HepG2 (cell line): Measurements from ENCODE around the gene VPS54. TPM values are rescaled to one million over a fixed set of nuclear protein-coding genes. Genes with fewer than 3 reads are reported as not detected.

Experiments
- AKAP8 ChIP-seq: sonication (generic); formaldehyde crosslinking; IDR thresholded peaks from 2 replicates; pipeline ENCODE4 v1.5.1; 2020; ENCODE audit warnings: mild to moderate bottlenecking, missing genetic modification reagents
- FLYWCH1 ChIP-seq: sonication (generic); formaldehyde crosslinking; IDR thresholded peaks from 2 replicates; pipeline ENCODE4 v1.8.1; 2023; ENCODE audit warnings: mild to moderate bottlenecking, missing genetic modification reagents
- FOXA3 ChIP-seq: IDR thresholded peaks from 2 replicates; pipeline ENCODE4 v1.6.1; 2016; ENCODE audit warnings: missing genetic modification reagents, missing compliant biosample characterization
- FOXK2 ChIP-seq: fragments of 450-650 bp; IDR thresholded peaks from 2 replicates; pipeline ENCODE4 v1.6.1; 2016
- GATA4 ChIP-seq: sonication (generic); IDR thresholded peaks from 2 replicates; pipeline ENCODE4 v1.6.1; 2016; ENCODE audit warnings: antibody characterized with exemption, low read depth, borderline replicate concordance
- REPIN1 ChIP-seq: sonication (generic); formaldehyde crosslinking; IDR thresholded peaks from 2 replicates; pipeline ENCODE4 v1.8.0; 2022; ENCODE audit warnings: missing genetic modification reagents, low read depth, mild to moderate bottlenecking, borderline replicate concordance
- SAP130 ChIP-seq: IDR thresholded peaks from 2 replicates; pipeline ENCODE4 v1.6.1; 2016; ENCODE audit warnings: low read depth
- SUZ12 ChIP-seq: fragments of 150-350 bp; IDR thresholded peaks from 2 replicates; pipeline ENCODE4 v1.6.1; 2014; ENCODE audit warnings: low read depth, low read length
- TOPORS ChIP-seq: sonication (generic); formaldehyde crosslinking; IDR thresholded peaks from 2 replicates; pipeline ENCODE4 v1.8.0; 2023; ENCODE audit warnings: mild to moderate bottlenecking, missing genetic modification reagents
- ZBTB7B ChIP-seq: sonication (generic); formaldehyde crosslinking; IDR thresholded peaks from 2 replicates; pipeline ENCODE4 v1.4.0; 2020; ENCODE audit warnings: missing genetic modification reagents
- ZNF17 ChIP-seq: sonication (generic); formaldehyde crosslinking; IDR thresholded peaks from 2 replicates; pipeline ENCODE4 v1.5.0; 2020; ENCODE audit warnings: mild to moderate bottlenecking, missing genetic modification reagents
- ZNF251 ChIP-seq: sonication (generic); formaldehyde crosslinking; IDR thresholded peaks from 2 replicates; pipeline ENCODE4 v1.9.0; 2021; ENCODE audit warnings: mild to moderate bottlenecking, missing genetic modification reagents
- ZNF772 ChIP-seq: sonication (generic); formaldehyde crosslinking; IDR thresholded peaks from 2 replicates; pipeline ENCODE4 v1.5.0; 2020; ENCODE audit warnings: mild to moderate bottlenecking, missing genetic modification reagents
- ZNF816 ChIP-seq: sonication (generic); formaldehyde crosslinking; IDR thresholded peaks from 2 replicates; pipeline ENCODE4 v1.8.0; 2022; ENCODE audit warnings: missing genetic modification reagents, mild to moderate bottlenecking, borderline replicate concordance
- polyA plus RNA-seq, 8 experiments: library from polyadenylated mRNA; depleted of rRNA in 3 of 8; stranded (reverse) in 7 of 8; unstranded in 1 of 8; fragments of >200 nt; fragmentation: Illumina TruSeq in 4 of 8; extraction: Trizol in 4 of 8; gene quantifications; 2 replicates each; pipeline versions ENCODE4 v1.2.1 to v1.2.3, GENCODE V29; 2011 to 2016; ENCODE audit warnings: low read depth in 4 of 8, missing spikeins in 1 of 8, mixed read lengths in 1 of 8; ENCODE audit not compliant: insufficient read depth in 1 of 8
- total RNA-seq, 5 experiments: library from RNA; depleted of rRNA; stranded (reverse); fragments of >200 nt; fragmentation: Illumina TruSeq; extraction: Trizol; gene quantifications; 2 replicates each; pipeline ENCODE4 v1.2.3, GENCODE V29; 2016; ENCODE audit warnings: low read depth in 1 of 5
- TF ChIP-seq, protein P1 (sequence below): sonication (generic); formaldehyde crosslinking; IDR thresholded peaks from 2 replicates; pipeline ENCODE4 v1.4.0; 2020; ENCODE audit warnings: missing genetic modification reagents
- TF ChIP-seq, protein P2 (sequence below): sonication (generic); formaldehyde crosslinking; IDR thresholded peaks from 2 replicates; pipeline ENCODE4 v1.8.1; 2023; ENCODE audit warnings: mild to moderate bottlenecking, moderate library complexity, missing genetic modification reagents
- TF ChIP-seq, protein P3 (sequence below): sonication (generic); formaldehyde crosslinking; IDR thresholded peaks from 2 replicates; pipeline ENCODE4 v1.4.0; 2020; ENCODE audit warnings: missing genetic modification reagents
- TF ChIP-seq, protein P4 (sequence below): sonication (generic); formaldehyde crosslinking; IDR thresholded peaks from 2 replicates; pipeline ENCODE4 v1.8.0; 2022; ENCODE audit warnings: mild to moderate bottlenecking, missing genetic modification reagents, borderline replicate concordance
- TF ChIP-seq, protein P5 (sequence below): sonication (generic); formaldehyde crosslinking; IDR thresholded peaks from 2 replicates; pipeline ENCODE4 v1.4.0; 2020; ENCODE audit warnings: missing genetic modification reagents
- TF ChIP-seq, protein P6 (sequence below): sonication (generic); formaldehyde crosslinking; IDR thresholded peaks from 2 replicates; pipeline ENCODE4 v1.8.1; 2023; ENCODE audit warnings: mild to moderate bottlenecking, missing genetic modification reagents

VPS54 gene
- total and polyA plus RNA-seq, 2 of the 13 experiments (the other 11 are each of a cell fraction or from before 2014, with no cell fraction given), result 64.7 to 77.5 TPM

DNA sequence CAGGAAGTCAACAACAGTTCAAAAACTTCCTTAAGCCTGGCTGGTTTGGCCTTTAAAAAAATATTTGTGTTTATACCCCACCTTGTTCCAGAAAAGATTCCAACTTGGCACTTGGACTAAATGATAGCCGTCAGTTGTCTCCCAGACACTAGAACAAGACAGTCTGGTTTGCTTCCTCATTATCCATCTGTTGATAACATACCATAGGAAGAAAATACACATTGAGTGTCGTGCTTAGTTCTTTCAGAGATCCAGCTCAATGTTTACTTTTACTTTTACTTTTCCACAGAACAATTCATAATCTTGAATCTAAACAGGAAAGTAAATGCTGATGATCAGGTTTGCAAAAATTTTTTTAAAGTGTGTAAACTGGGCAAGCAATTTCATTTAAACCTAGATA is 2.4 kb upstream of the VPS54 start (continued):
- TF ChIP-seq, protein P1, sequence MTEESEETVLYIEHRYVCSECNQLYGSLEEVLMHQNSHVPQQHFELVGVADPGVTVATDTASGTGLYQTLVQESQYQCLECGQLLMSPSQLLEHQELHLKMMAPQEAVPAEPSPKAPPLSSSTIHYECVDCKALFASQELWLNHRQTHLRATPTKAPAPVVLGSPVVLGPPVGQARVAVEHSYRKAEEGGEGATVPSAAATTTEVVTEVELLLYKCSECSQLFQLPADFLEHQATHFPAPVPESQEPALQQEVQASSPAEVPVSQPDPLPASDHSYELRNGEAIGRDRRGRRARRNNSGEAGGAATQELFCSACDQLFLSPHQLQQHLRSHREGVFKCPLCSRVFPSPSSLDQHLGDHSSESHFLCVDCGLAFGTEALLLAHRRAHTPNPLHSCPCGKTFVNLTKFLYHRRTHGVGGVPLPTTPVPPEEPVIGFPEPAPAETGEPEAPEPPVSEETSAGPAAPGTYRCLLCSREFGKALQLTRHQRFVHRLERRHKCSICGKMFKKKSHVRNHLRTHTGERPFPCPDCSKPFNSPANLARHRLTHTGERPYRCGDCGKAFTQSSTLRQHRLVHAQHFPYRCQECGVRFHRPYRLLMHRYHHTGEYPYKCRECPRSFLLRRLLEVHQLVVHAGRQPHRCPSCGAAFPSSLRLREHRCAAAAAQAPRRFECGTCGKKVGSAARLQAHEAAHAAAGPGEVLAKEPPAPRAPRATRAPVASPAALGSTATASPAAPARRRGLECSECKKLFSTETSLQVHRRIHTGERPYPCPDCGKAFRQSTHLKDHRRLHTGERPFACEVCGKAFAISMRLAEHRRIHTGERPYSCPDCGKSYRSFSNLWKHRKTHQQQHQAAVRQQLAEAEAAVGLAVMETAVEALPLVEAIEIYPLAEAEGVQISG, result no peak
- TF ChIP-seq, protein P2, sequence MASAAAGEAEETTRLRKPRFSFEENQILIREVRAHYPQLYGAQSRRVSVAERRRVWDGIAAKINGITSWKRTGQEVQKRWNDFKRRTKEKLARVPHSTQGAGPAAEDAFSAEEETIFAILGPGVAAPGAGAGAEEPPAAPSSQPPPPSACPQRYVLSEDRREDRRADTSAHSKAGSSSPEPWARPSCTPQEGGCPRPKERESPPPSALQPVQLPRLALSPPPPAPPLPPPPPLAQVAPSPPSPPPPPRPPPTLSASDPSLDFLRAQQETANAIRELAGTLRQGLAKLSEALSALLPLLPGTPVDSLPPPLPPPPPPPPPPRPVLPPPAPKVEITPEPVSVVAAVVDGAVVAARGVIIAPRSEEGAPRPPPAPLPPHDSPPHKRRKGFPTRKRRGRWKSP (CRISPR knock-in tag), result no peak
- TF ChIP-seq SAP130 (CRISPR knock-in tag) (peak; percentile 71), ZNF816 (no peak), ZNF772 (CRISPR knock-in tag) (no peak), SUZ12 (no peak), TOPORS (CRISPR knock-in tag) (no peak), ZNF251 (CRISPR knock-in tag) (no peak), ZNF17 (CRISPR knock-in tag) (no peak), ZBTB7B (CRISPR knock-in tag) (no peak), FLYWCH1 (CRISPR knock-in tag) (no peak), GATA4 (no peak), REPIN1 (CRISPR knock-in tag) (no peak), FOXA3 (CRISPR knock-in tag) (peak; percentile 75), AKAP8 (no peak), FOXK2 (no peak)
- TF ChIP-seq, protein P3, sequence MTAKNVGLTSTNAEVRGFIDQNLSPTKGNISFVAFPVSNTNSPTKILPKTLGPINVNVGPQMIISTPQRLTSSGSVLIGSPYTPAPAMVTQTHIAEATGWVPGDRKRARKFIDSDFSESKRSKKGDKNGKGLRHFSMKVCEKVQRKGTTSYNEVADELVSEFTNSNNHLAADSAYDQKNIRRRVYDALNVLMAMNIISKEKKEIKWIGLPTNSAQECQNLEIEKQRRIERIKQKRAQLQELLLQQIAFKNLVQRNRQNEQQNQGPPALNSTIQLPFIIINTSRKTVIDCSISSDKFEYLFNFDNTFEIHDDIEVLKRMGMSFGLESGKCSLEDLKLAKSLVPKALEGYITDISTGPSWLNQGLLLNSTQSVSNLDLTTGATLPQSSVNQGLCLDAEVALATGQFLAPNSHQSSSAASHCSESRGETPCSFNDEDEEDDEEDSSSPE (CRISPR knock-in tag), result no peak
- TF ChIP-seq, protein P4, sequence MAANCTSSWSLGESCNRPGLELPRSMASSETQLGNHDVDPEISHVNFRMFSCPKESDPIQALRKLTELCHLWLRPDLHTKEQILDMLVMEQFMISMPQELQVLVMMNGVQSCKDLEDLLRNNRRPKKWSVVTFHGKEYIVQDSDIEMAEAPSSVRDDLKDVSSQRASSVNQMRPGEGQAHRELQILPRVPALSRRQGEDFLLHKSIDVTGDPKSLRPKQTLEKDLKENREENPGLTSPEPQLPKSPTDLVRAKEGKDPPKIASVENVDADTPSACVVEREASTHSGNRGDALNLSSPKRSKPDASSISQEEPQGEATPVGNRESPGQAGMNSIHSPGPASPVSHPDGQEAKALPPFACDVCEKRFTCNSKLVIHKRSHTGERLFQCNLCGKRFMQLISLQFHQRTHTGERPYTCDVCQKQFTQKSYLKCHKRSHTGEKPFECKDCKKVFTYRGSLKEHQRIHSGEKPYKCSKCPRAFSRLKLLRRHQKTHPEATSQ (CRISPR knock-in tag), result no peak
- TF ChIP-seq, protein P5, sequence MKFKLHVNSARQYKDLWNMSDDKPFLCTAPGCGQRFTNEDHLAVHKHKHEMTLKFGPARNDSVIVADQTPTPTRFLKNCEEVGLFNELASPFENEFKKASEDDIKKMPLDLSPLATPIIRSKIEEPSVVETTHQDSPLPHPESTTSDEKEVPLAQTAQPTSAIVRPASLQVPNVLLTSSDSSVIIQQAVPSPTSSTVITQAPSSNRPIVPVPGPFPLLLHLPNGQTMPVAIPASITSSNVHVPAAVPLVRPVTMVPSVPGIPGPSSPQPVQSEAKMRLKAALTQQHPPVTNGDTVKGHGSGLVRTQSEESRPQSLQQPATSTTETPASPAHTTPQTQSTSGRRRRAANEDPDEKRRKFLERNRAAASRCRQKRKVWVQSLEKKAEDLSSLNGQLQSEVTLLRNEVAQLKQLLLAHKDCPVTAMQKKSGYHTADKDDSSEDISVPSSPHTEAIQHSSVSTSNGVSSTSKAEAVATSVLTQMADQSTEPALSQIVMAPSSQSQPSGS (CRISPR knock-in tag), result no peak
- TF ChIP-seq, protein P6, sequence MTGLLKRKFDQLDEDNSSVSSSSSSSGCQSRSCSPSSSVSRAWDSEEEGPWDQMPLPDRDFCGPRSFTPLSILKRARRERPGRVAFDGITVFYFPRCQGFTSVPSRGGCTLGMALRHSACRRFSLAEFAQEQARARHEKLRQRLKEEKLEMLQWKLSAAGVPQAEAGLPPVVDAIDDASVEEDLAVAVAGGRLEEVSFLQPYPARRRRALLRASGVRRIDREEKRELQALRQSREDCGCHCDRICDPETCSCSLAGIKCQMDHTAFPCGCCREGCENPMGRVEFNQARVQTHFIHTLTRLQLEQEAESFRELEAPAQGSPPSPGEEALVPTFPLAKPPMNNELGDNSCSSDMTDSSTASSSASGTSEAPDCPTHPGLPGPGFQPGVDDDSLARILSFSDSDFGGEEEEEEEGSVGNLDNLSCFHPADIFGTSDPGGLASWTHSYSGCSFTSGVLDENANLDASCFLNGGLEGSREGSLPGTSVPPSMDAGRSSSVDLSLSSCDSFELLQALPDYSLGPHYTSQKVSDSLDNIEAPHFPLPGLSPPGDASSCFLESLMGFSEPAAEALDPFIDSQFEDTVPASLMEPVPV (CRISPR knock-in tag), result no peak
